ENCODE results near the gene FAM149B1.

DNA sequence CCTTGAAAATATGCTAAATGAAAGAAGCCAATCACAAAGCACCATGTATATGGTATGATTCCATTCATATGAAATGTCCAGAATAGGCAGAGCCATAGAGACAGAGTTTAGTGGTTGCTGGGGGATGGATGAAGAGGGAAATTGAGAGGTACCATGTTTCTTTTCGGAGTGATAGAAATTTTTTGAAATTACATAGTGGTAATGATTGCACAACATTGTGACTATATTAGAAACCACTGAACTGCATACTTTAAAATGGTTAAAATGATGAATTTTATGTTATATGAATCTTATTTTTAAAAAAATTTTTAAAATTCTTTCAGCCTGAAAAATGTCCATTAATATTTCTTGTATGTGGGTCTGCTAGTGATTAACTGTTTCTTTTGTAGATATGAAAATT, 53.1 kb downstream of the FAM149B1 start:
- no peak for TF ChIP-seq POLR2A (IDR thresholded peaks at IDR 0.05; ENCODE audit: insufficient read depth in 1 of 2, low read depth in 2 of 2, low read length in 2 of 2)
- no peak for TF ChIP-seq MYC (CRISPR knock-in tag; IDR thresholded peaks at IDR 0.05; ENCODE audit: borderline replicate concordance)
- no peak for TF ChIP-seq FOXK2 (IDR thresholded peaks at IDR 0.05)
- no peak for TF ChIP-seq TRIM22 (IDR thresholded peaks at IDR 0.05)
- TF ChIP-seq EZH2 (conservative IDR thresholded peaks at IDR 0.05; ENCODE audit: low read depth, low read length), result no peak
- no peak for TF ChIP-seq HIVEP1 (CRISPR knock-in tag; IDR thresholded peaks at IDR 0.05)
- TF ChIP-seq ATF3 (CRISPR knock-in tag; IDR thresholded peaks at IDR 0.05), result no peak
- TF ChIP-seq MIXL1 (CRISPR knock-in tag; IDR thresholded peaks at IDR 0.05), result no peak
- no peak for TF ChIP-seq SOX5 (CRISPR knock-in tag; IDR thresholded peaks at IDR 0.05; ENCODE audit: borderline replicate concordance)
- TF ChIP-seq FOXP1 (IDR thresholded peaks at IDR 0.05), result no peak
- no peak for TF ChIP-seq FOXP1 (CRISPR knock-in tag; IDR thresholded peaks at IDR 0.05)
- TF ChIP-seq CTCF (CRISPR knock-in tag; IDR thresholded peaks at IDR 0.05), result no peak
- no peak for TF ChIP-seq USF2 (IDR thresholded peaks at IDR 0.05; ENCODE audit: low read depth, low read length)
- no peak for TF ChIP-seq USF2 (CRISPR knock-in tag; IDR thresholded peaks at IDR 0.05; ENCODE audit: borderline replicate concordance)
- TF ChIP-seq HES4 (CRISPR knock-in tag; IDR thresholded peaks at IDR 0.05; ENCODE audit: borderline replicate concordance), result no peak

Data from HepG2 (cell line).